Lower lobe of right lung (tissue), 2 donors: Measurements from ENCODE around the gene SLC25A26. TPM values are rescaled to one million over a fixed set of nuclear protein-coding genes. Genes with fewer than 3 reads are reported as not detected.

Experiments used
- ATAC-seq, 2 donors: fragments of 200-7000 bp; cut with Tn5 transposase; one replicate each; pipeline ENCODE4 v1.9.1; 2020 to 2022; ENCODE audit warnings: mild to moderate bottlenecking in 2 of 2, moderate library complexity in 2 of 2
- DNase-seq: peaks from one replicate; pipeline ENCODE4 v3.0.0-alpha.2; 2020
- H3K27ac ChIP-seq: fragments of 200-600 bp; one replicate; pipeline ENCODE4 v1.8.0; 2022
- H3K27me3 ChIP-seq: fragments of 200-600 bp; one replicate; pipeline ENCODE4 v1.8.0; 2022; ENCODE audit warnings: low read depth
- H3K36me3 ChIP-seq: fragments of 200-600 bp; one replicate; pipeline ENCODE4 v1.8.0; 2022; ENCODE audit warnings: mild to moderate bottlenecking
- H3K4me1 ChIP-seq: fragments of 200-600 bp; one replicate; pipeline ENCODE4 v1.8.0; 2022
- H3K4me3 ChIP-seq: fragments of 200-600 bp; one replicate; pipeline ENCODE4 v1.8.0; 2022; ENCODE audit warnings: mild to moderate bottlenecking
- H3K9me3 ChIP-seq: fragments of 200-600 bp; one replicate; pipeline ENCODE4 v1.8.0; 2022
- CTCF ChIP-seq: fragments of 200-600 bp; IDR thresholded peaks from one replicate; pipeline ENCODE4 v1.8.0; 2022; ENCODE audit warnings: antibody characterized with exemption, mild to moderate bottlenecking
- intact Hi-C: fragments of 100-400 bp; cut with DNase I; formaldehyde crosslinking; loops from one replicate; pipeline ENCODE4 v1.11.0; 2022
- total RNA-seq: library from RNA; stranded (reverse); fragmentation: NEBNext Ultra II Directional; extraction: Animal tissue kit (Norgen Biotek cat#: 25700); gene quantifications from one replicate; pipeline ENCODE4 v1.2.1, GENCODE V29; 2021
- donor health status: DM: no; HTN: yes; CAD: no; lungs with severe emphysema.

The SLC25A26 gene
- total RNA-seq, 1 donor from 2014 or later: 18.8 TPM

GRCh38 chr3:66427951-66428474 lies 207.2 kb downstream of the SLC25A26 start:
- Histone ChIP-seq H3K27ac (no peak overlapping the region), H3K4me1 (peaks cover 29% of the 10 kb centered on the region), H3K9me3 (no peaks in the 10 kb centered on the region), H3K27me3 (no peaks in the 10 kb centered on the region), H3K36me3 (peaks cover 3% of the 10 kb centered on the region), H3K4me3 (no peak overlapping the region)
- ATAC-seq (no peak), DNase-seq (no peak)
- intact Hi-C loops: no loop called here
- TF ChIP-seq CTCF: no peak

Other genes with a start within 250 kb of the SLC25A26 start
- gene MAGI1, start 182.1 kb upstream of the SLC25A26 start, total RNA-seq: 35.5 TPM